IMR-90 (cell line): ENCODE results near the gene TCF7L2. TPM values are rescaled to one million over a fixed set of nuclear protein-coding genes. Genes with fewer than 3 reads are reported as not detected.

Source experiments
- ATAC-seq: fragments of 200-7000 bp; cut with Tn5 transposase; 2 replicates; pipeline ENCODE4 v1.9.1; 2020; ENCODE audit warnings: low read depth, mild to moderate bottlenecking, moderate library complexity
- BruUV-seq: library from RNA; stranded (reverse); fragments of 400-500 nt; replicated peaks from 2 replicates; lab custom pipeline; 2021; lab: Mats Ljungman, UMichigan
- CTCF ChIA-PET: fragments of 300-600 bp; formaldehyde crosslinking; extraction: SDS; loops from one replicate; lab custom pipeline; 2021; ENCODE audit warnings: antibody characterized with exemption; lab: Yijun Ruan, JAX
- POLR2A ChIA-PET: fragments of 300-600 bp; sonication (Branson Sonifier 250); formaldehyde crosslinking; loops from one replicate; lab custom pipeline; 2022; ENCODE audit warnings: antibody characterized with exemption; ENCODE audit not compliant: unreplicated experiment; lab: Charles Lee
- DNase-seq: peaks from one replicate; pipeline ENCODE4 v3.0.0; 2013
- H2AFZ ChIP-seq: replicated peaks from 2 replicates; pipeline ENCODE3; 2013; ENCODE audit warnings: low read length, mild to moderate bottlenecking; ENCODE audit not compliant: poor library complexity
- H2AK5ac ChIP-seq: 2 replicates; pipeline ENCODE4 v1.6.1; 2013; ENCODE audit warnings: low read depth, low read length, inconsistent platforms
- H2AK9ac ChIP-seq: replicated peaks from 2 replicates; pipeline ENCODE3; 2013; ENCODE audit warnings: mild to moderate bottlenecking, low read depth, low read length, moderate library complexity; ENCODE audit not compliant: poor library complexity
- H2BK120ac ChIP-seq: 2 replicates; pipeline ENCODE4 v1.6.1; 2013; ENCODE audit warnings: low read depth, low read length, inconsistent platforms
- H2BK15ac ChIP-seq: 3 replicates; pipeline ENCODE4 v1.6.1; 2013; ENCODE audit warnings: low read depth, low read length, inconsistent platforms
- H2BK20ac ChIP-seq: 2 replicates; pipeline ENCODE4 v1.6.1; 2013; ENCODE audit warnings: low read depth, mild to moderate bottlenecking, inconsistent platforms, low read length, moderate library complexity
- H2BK5ac ChIP-seq: 2 replicates; pipeline ENCODE4 v1.6.1; 2013; ENCODE audit warnings: mild to moderate bottlenecking, low read depth, low read length, inconsistent platforms; ENCODE audit not compliant: poor library complexity, severe bottlenecking
- H3K14ac ChIP-seq: replicated peaks from 2 replicates; pipeline ENCODE4 v1.6.1; 2013; ENCODE audit warnings: low read depth, low read length, inconsistent platforms
- H3K18ac ChIP-seq: 2 replicates; pipeline ENCODE4 v1.6.1; 2013; ENCODE audit warnings: low read depth, low read length, control low read depth
- H3K23ac ChIP-seq: 2 replicates; pipeline ENCODE4 v1.6.1; 2013; ENCODE audit warnings: low read depth, low read length, inconsistent platforms
- H3K27ac ChIP-seq: 2 replicates; pipeline ENCODE4 v1.5.1; 2013; ENCODE audit warnings: mild to moderate bottlenecking, control low read depth, low read length; ENCODE audit not compliant: insufficient read depth
- H3K27me3 ChIP-seq: 2 replicates; pipeline ENCODE4 v1.6.1; 2013; ENCODE audit warnings: low read length; ENCODE audit not compliant: control insufficient read depth, insufficient read depth
- H3K36me3 ChIP-seq: 2 replicates; pipeline ENCODE4 v1.6.1; 2013; ENCODE audit warnings: low read length, mixed read lengths; ENCODE audit not compliant: control insufficient read depth, insufficient read depth
- H3K4ac ChIP-seq: 2 replicates; pipeline ENCODE4 v1.6.1; 2013; ENCODE audit warnings: low read depth, low read length, inconsistent platforms
- H3K4me1 ChIP-seq: 2 replicates; pipeline ENCODE4 v1.6.1; 2013; ENCODE audit warnings: low read length, mixed read lengths; ENCODE audit not compliant: control insufficient read depth, insufficient read depth
- H3K4me2 ChIP-seq: 2 replicates; pipeline ENCODE4 v1.6.1; 2013; ENCODE audit warnings: low read depth, mild to moderate bottlenecking, control low read depth, low read length, moderate library complexity
- H3K4me3 ChIP-seq: 2 replicates; pipeline ENCODE4 v1.5.1; 2013; ENCODE audit warnings: low read depth, mild to moderate bottlenecking, control low read depth, low read length, moderate library complexity; ENCODE audit not compliant: insufficient read depth
- H3K56ac ChIP-seq: 2 replicates; pipeline ENCODE4 v1.6.1; 2013; ENCODE audit warnings: low read length, inconsistent platforms; ENCODE audit not compliant: insufficient read depth; ENCODE audit errors: extremely low read depth
- H3K79me1 ChIP-seq, 2 experiments: 2 replicates each; pipeline ENCODE4 v1.6.1; 2013; ENCODE audit warnings: low read length in 2 of 2, inconsistent platforms in 1 of 2, low read depth in 1 of 2
- H3K9ac ChIP-seq: 2 replicates; pipeline ENCODE4 v1.6.1; 2013; ENCODE audit warnings: low read depth, low read length, control low read depth
- H3K9me1 ChIP-seq: 2 replicates; pipeline ENCODE4 v1.6.1; 2013; ENCODE audit warnings: low read length, inconsistent platforms; ENCODE audit not compliant: insufficient read depth
- H3K9me3 ChIP-seq: 2 replicates; pipeline ENCODE4 v1.6.1; 2013; ENCODE audit warnings: low read length; ENCODE audit not compliant: control insufficient read depth, insufficient read depth
- H4K20me1 ChIP-seq: 2 replicates; pipeline ENCODE4 v1.6.1; 2013; ENCODE audit warnings: low read length, inconsistent platforms; ENCODE audit not compliant: insufficient read depth
- H4K5ac ChIP-seq: 2 replicates; pipeline ENCODE4 v1.6.1; 2013; ENCODE audit warnings: mild to moderate bottlenecking, low read depth, low read length, control low read depth
- H4K8ac ChIP-seq, 2 experiments: 2 replicates each; pipeline ENCODE4 v1.6.1; 2013; ENCODE audit warnings: low read depth in 2 of 2, low read length in 2 of 2, control low read depth in 1 of 2, inconsistent platforms in 1 of 2
- H4K91ac ChIP-seq: 2 replicates; pipeline ENCODE4 v1.6.1; 2013; ENCODE audit warnings: low read depth, low read length, inconsistent platforms; ENCODE audit not compliant: insufficient read depth
- CHD1 ChIP-seq: IDR thresholded peaks from 2 replicates; pipeline ENCODE4 v1.6.1; 2012; ENCODE audit warnings: low read depth, low read length, improper control_type of control experiment
- ELK1 ChIP-seq: fragments of 150-350 bp; IDR thresholded peaks from 2 replicates; pipeline ENCODE4 v1.6.1; 2016; ENCODE audit warnings: low read depth, mild to moderate bottlenecking, low read length, moderate library complexity, borderline replicate concordance
- MAFK ChIP-seq: IDR thresholded peaks from 2 replicates; pipeline ENCODE4 v1.6.1; 2012; ENCODE audit warnings: low read depth, low read length, improper control_type of control experiment
- SMC3 ChIP-seq: fragments of 150-350 bp; IDR thresholded peaks from 2 replicates; pipeline ENCODE4 v1.6.1; 2016; ENCODE audit warnings: low read depth, mild to moderate bottlenecking, antibody characterized with exemption, low read length, moderate library complexity
- WGBS, 2 experiments: methylation state at CpG; one replicate each; pipeline versions ENCODE4 v1.1.5 to v1.1.7; 2013; ENCODE audit warnings: missing lambda C conversion rate in 2 of 2; ENCODE audit not compliant: insufficient read length in 1 of 2; ENCODE audit errors: extremely low coverage in 2 of 2; 5-methylcytosine and 5-hydroxymethylcytosine counted together
- dilution Hi-C: fragments of 300-500 bp; cut with HindIII; formaldehyde crosslinking; loops from one replicate; pipeline ENCODE4 v1.14.3; 2018; ENCODE audit warnings: low sequenced_read_pairs; ENCODE audit not compliant: unreplicated experiment
- in situ Hi-C: fragments of 300-500 bp; cut with MboI; formaldehyde crosslinking; loops from 3 replicates; pipeline ENCODE4 v1.14.3; 2019; ENCODE audit warnings: low sequenced_read_pairs, inconsistent platforms, mixed read lengths
- intact Hi-C: fragments of 100-400 bp; cut with micrococcal nuclease; formaldehyde crosslinking; loops from 2 replicates; pipeline ENCODE4 v1.10.0; 2022
- polyA plus RNA-seq, 3 experiments: library from polyadenylated mRNA; depleted of rRNA; stranded (reverse); fragments of >200 nt; gene quantifications; 2 replicates each; pipeline ENCODE4 v1.2.3, GENCODE V29; 2012; ENCODE audit warnings: low replicate concordance in 1 of 3
- total RNA-seq: library from RNA; depleted of rRNA; stranded (reverse); fragments of >200 nt; gene quantifications from 2 replicates; pipeline ENCODE4 v1.2.3, GENCODE V29; 2012
- TF ChIP-seq, protein P1 (sequence below): conservative IDR thresholded peaks from 2 replicates; pipeline ENCODE4 v1.5.1; 2012; ENCODE audit warnings: mild to moderate bottlenecking, low read depth, low read length, improper control_type of control experiment

The TCF7L2 gene
- total and polyA plus RNA-seq, 2 of the 4 experiments (the other 2 are of a cell fraction): 1.3 to 12.2 TPM

- Histone ChIP-seq H2BK20ac (no peak overlapping the region), H3K4ac (no peak overlapping the region), H3K23ac (no peak overlapping the region), H3K56ac (no peak overlapping the region), H4K20me1 (peaks cover 13% of the 10 kb centered on the region; the same call in 1 of the 2 replicates), H3K79me1 (peaks cover 34 to 37% of the 10 kb centered on the region in 2 experiments), H3K4me2 (no peak overlapping the region), H3K14ac (no peak overlapping the region), H2AK5ac (no peak overlapping the region), H3K4me1 (peaks cover 12% of the 10 kb centered on the region), H4K8ac (no peak overlapping the region), H2BK5ac (no peak overlapping the region), H4K91ac (no peak overlapping the region), H2AFZ (no peak overlapping the region), H3K18ac (no peak overlapping the region), H3K36me3 (peaks cover 2% of the 10 kb centered on the region; the same call in 1 of the 2 replicates), H3K9me3 (no peaks in the 10 kb centered on the region), H2AK9ac (no peak overlapping the region), H3K9me1 (peaks cover 8% of the 10 kb centered on the region; the same call in 1 of the 2 replicates), H2BK15ac (no peak overlapping the region), H4K5ac (no peak overlapping the region), H3K27me3 (no peaks in the 10 kb centered on the region), H2BK120ac (no peak overlapping the region), H3K27ac (no peak overlapping the region), H3K9ac (no peak overlapping the region), H3K4me3 (no peak overlapping the region)
- ATAC-seq (no peak), DNase-seq (no peak)
- POLR2A ChIA-PET: no interaction called here
- 62% methylated on average over 8 of the region's 15 CpGs; no CpG with 5 or more reads in 1 of the 2 experiments for WGBS, 2 experiments
- BruUV-seq: no TSS peak
- dilution Hi-C loops: no loop called here
- TF ChIP-seq CHD1 (no peak), SMC3 (0 out of 2 replicates have a peak, but pooled peaks have one; percentile 15), ELK1 (no peak), MAFK (no peak)
- TF ChIP-seq, protein P1, sequence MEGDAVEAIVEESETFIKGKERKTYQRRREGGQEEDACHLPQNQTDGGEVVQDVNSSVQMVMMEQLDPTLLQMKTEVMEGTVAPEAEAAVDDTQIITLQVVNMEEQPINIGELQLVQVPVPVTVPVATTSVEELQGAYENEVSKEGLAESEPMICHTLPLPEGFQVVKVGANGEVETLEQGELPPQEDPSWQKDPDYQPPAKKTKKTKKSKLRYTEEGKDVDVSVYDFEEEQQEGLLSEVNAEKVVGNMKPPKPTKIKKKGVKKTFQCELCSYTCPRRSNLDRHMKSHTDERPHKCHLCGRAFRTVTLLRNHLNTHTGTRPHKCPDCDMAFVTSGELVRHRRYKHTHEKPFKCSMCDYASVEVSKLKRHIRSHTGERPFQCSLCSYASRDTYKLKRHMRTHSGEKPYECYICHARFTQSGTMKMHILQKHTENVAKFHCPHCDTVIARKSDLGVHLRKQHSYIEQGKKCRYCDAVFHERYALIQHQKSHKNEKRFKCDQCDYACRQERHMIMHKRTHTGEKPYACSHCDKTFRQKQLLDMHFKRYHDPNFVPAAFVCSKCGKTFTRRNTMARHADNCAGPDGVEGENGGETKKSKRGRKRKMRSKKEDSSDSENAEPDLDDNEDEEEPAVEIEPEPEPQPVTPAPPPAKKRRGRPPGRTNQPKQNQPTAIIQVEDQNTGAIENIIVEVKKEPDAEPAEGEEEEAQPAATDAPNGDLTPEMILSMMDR: peak; percentile 31; the same call in 1 of the 2 replicates
- CTCF ChIA-PET: no interaction called here
- in situ Hi-C loops: no loop called here
- intact Hi-C loops: no loop called here
Observed at GRCh38 chr10:113108194-113108835, 158.3 kb downstream of the TCF7L2 start.
